ENCODE data around the gene SPACA6.
A peak's percentile ranks its signal among the peaks of the same experiment; 100 is the strongest.

The SPACA6 gene

DNA sequence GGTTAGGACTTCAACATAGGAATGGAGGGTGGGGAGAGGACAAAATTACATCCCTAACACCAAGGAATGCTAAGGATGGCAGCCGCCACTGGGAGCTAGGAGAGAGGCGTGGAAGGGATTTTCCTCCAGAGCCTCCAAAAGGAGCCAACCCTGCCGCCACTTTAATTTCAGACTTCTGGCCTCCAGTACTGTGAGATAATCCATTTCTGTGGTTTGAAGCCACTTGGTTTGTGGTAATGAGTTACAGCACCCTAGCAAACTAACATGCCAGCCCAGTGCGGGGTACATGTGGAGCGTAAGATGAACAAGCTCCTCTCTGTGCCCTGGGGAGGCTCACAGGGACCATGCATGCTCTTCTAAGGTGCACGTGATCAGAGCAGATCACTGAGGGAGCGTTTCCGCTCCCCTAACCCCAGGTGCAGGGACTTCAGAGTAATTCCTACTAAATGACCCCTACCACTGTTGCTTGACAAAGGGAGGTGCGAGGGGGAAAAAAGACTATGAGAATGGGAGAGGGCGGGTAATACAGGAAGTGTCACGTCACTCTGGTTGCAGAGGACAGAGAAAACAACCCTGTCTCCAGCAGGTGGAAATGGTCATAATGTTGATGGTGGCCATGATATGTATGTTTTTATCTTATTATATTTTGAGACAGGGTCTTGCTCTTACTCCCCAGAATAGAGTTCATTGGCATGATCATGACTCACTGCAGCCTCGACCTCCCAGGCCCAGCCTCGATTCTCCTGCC is 46.5 kb downstream of the SPACA6 start:
- Histone ChIP-seq H2BK120ac (ENCODE audit: low read depth, low read length) (no peak overlapping the region), H4K91ac (ENCODE audit: low read length) (no peak overlapping the region), H3K4ac (ENCODE audit: low read depth in 1 of 2, low read length in 2 of 2) (no peak overlapping the region), H3K23ac (ENCODE audit: low read length in 2 of 2) (no peak overlapping the region), H3K27ac (ENCODE audit: low read length, poor library complexity, severe bottlenecking) (no peak overlapping the region), H3K79me1 (replicated peaks; ENCODE audit: low read length, poor library complexity, severe bottlenecking) (no peaks in the 10 kb centered on the region), H3K4me3 (ENCODE audit: insufficient read depth in 1 of 2, low read depth in 1 of 2, low read length in 2 of 2) (no peak overlapping the region), H3K4me2 (ENCODE audit: low read length, poor library complexity, severe bottlenecking) (no peak overlapping the region), H3K18ac (ENCODE audit: low read depth in 1 of 2, low read length in 2 of 2) (no peak overlapping the region), H3K36me3 (ENCODE audit: control insufficient read depth in 1 of 2, insufficient read depth in 2 of 2, low read depth in 1 of 2, low read length in 2 of 2) (no peaks in the 10 kb centered on the region), H3K9me3 (ENCODE audit: control insufficient read depth, low read length) (no peaks in the 10 kb centered on the region), H3K9ac (ENCODE audit: low read length) (no peak overlapping the region), H3K14ac (ENCODE audit: low read length in 2 of 2) (no peak overlapping the region), H2AFZ (ENCODE audit: low read depth, low read length) (no peak overlapping the region), H3K27me3 (ENCODE audit: control insufficient read depth in 1 of 2, insufficient read depth in 1 of 2, low read length in 2 of 2) (no peaks in the 10 kb centered on the region), H4K8ac (ENCODE audit: low read length) (no peak overlapping the region), H2BK15ac (ENCODE audit: low read depth, poor library complexity, severe bottlenecking) (no peak overlapping the region), H2BK12ac (ENCODE audit: low read length in 2 of 2) (no peak overlapping the region), H2AK5ac (ENCODE audit: low read length, severe bottlenecking) (no peak overlapping the region), H3K4me1 (ENCODE audit: control insufficient read depth, insufficient read depth, low read depth, low read length) (no peaks in the 10 kb centered on the region), H2BK5ac (ENCODE audit: low read depth, low read length, poor library complexity, severe bottlenecking) (no peak overlapping the region)
- DNase-seq: no peak
- WGBS: 76% methylated on average over 9 of the region's 13 CpGs

DNA sequence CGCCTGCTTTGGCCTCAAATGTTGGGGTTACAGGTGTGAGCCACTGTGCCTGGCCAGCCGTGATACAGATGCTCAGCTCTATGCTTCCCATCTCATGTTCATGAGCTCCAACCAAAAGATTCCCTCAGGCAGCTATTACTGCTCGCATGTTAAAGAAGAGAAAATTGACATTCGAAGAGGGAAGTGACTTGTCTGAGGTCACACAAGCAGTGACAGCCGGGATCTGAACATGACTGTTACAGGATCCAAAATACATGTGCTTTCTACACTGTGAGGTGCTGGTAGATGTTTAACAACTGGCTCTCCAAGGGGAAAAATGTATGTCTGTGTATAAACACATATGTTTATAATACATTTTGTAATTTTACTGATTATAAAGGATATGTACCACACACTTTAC is 47.2 kb downstream of the SPACA6 start:
- no peak overlapping the region for H3K4me3 ChIP-seq (ENCODE audit: insufficient read depth in 1 of 2, low read depth in 1 of 2, low read length in 2 of 2)
- H3K27me3 ChIP-seq (ENCODE audit: control insufficient read depth in 1 of 2, insufficient read depth in 1 of 2, low read length in 2 of 2): no peaks in the 10 kb centered on the region
- no peaks in the 10 kb centered on the region for H3K36me3 ChIP-seq (ENCODE audit: control insufficient read depth in 1 of 2, insufficient read depth in 2 of 2, low read depth in 1 of 2, low read length in 2 of 2)
- H4K8ac ChIP-seq (ENCODE audit: low read length): no peak overlapping the region
- no peaks in the 10 kb centered on the region for H3K79me1 ChIP-seq (replicated peaks; ENCODE audit: low read length, poor library complexity, severe bottlenecking)
- no peak overlapping the region for H2BK15ac ChIP-seq (ENCODE audit: low read depth, poor library complexity, severe bottlenecking)
- H3K4ac ChIP-seq (ENCODE audit: low read depth in 1 of 2, low read length in 2 of 2): no peak overlapping the region
- WGBS: 81% methylated on average over 4 of the region's 5 CpGs
- H4K91ac ChIP-seq (ENCODE audit: low read length): no peak overlapping the region
- H3K9ac ChIP-seq (ENCODE audit: low read length): no peak overlapping the region
- no peak overlapping the region for H2AFZ ChIP-seq (ENCODE audit: low read depth, low read length)
- no peak for DNase-seq
- H2BK120ac ChIP-seq (ENCODE audit: low read depth, low read length): no peak overlapping the region
- no peak overlapping the region for H3K18ac ChIP-seq (ENCODE audit: low read depth in 1 of 2, low read length in 2 of 2)
- H2BK5ac ChIP-seq (ENCODE audit: low read depth, low read length, poor library complexity, severe bottlenecking): no peak overlapping the region
- no peaks in the 10 kb centered on the region for H3K9me3 ChIP-seq (ENCODE audit: control insufficient read depth, low read length)
- H3K27ac ChIP-seq (ENCODE audit: low read length, poor library complexity, severe bottlenecking): no peak overlapping the region
- no peak overlapping the region for H2AK5ac ChIP-seq (ENCODE audit: low read length, severe bottlenecking)
- no peak overlapping the region for H3K14ac ChIP-seq (ENCODE audit: low read length in 2 of 2)
- H2BK12ac ChIP-seq (ENCODE audit: low read length in 2 of 2): no peak overlapping the region
- H3K4me1 ChIP-seq (ENCODE audit: control insufficient read depth, insufficient read depth, low read depth, low read length): no peaks in the 10 kb centered on the region
- H3K4me2 ChIP-seq (ENCODE audit: low read length, poor library complexity, severe bottlenecking): no peak overlapping the region
- H3K23ac ChIP-seq (ENCODE audit: low read length in 2 of 2): no peak overlapping the region

DNA sequence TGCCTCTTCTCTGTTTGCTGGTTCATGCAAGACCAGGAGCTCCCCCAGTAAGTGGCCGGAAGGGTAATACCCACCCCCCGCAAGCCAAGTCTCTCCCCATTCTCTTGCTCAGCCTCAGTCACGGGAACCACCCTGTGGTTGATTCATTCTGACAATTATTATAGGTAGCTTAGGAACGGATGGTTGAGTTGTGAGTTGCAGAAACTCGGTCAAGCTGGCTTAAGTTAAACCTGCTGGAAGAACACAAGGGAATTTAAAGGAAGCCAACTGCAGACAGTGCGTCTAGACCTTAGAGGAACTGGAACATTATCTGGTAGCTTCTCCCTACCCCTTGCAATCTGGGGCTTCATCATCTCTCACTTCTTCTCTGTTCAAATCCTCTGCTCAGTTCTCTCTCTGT is 49.7 kb downstream of the SPACA6 start:
- H3K14ac ChIP-seq (ENCODE audit: low read length in 2 of 2): no peak overlapping the region
- WGBS: 59% methylated on average over 3 of the region's 6 CpGs
- H3K23ac ChIP-seq (ENCODE audit: low read length in 2 of 2): no peak overlapping the region
- no peaks in the 10 kb centered on the region for H3K36me3 ChIP-seq (ENCODE audit: control insufficient read depth in 1 of 2, insufficient read depth in 2 of 2, low read depth in 1 of 2, low read length in 2 of 2)
- peak overlapping the region; percentile 72 for H3K9ac ChIP-seq (ENCODE audit: low read length)
- H3K18ac ChIP-seq (ENCODE audit: low read depth in 1 of 2, low read length in 2 of 2): no peak overlapping the region
- H2BK5ac ChIP-seq (ENCODE audit: low read depth, low read length, poor library complexity, severe bottlenecking): no peak overlapping the region
- no peaks in the 10 kb centered on the region for H3K4me1 ChIP-seq (ENCODE audit: control insufficient read depth, insufficient read depth, low read depth, low read length)
- no peaks in the 10 kb centered on the region for H3K79me1 ChIP-seq (replicated peaks; ENCODE audit: low read length, poor library complexity, severe bottlenecking)
- H2AK5ac ChIP-seq (ENCODE audit: low read length, severe bottlenecking): no peak overlapping the region
- no peak overlapping the region for H3K27ac ChIP-seq (ENCODE audit: low read length, poor library complexity, severe bottlenecking)
- H3K4me2 ChIP-seq (ENCODE audit: low read length, poor library complexity, severe bottlenecking): no peak overlapping the region
- no peaks in the 10 kb centered on the region for H3K27me3 ChIP-seq (ENCODE audit: control insufficient read depth in 1 of 2, insufficient read depth in 1 of 2, low read length in 2 of 2)
- no peaks in the 10 kb centered on the region for H3K9me3 ChIP-seq (ENCODE audit: control insufficient read depth, low read length)
- H4K8ac ChIP-seq (ENCODE audit: low read length): no peak overlapping the region
- H2AFZ ChIP-seq (ENCODE audit: low read depth, low read length): no peak overlapping the region
- H2BK12ac ChIP-seq (ENCODE audit: low read length in 2 of 2): no peak overlapping the region
- H3K4me3 ChIP-seq (ENCODE audit: insufficient read depth in 1 of 2, low read depth in 1 of 2, low read length in 2 of 2): no peak overlapping the region
- no peak for DNase-seq
- no peak overlapping the region for H4K91ac ChIP-seq (ENCODE audit: low read length)
- H2BK15ac ChIP-seq (ENCODE audit: low read depth, poor library complexity, severe bottlenecking): no peak overlapping the region
- no peak overlapping the region for H2BK120ac ChIP-seq (ENCODE audit: low read depth, low read length)
- no peak overlapping the region for H3K4ac ChIP-seq (ENCODE audit: low read depth in 1 of 2, low read length in 2 of 2)

DNA sequence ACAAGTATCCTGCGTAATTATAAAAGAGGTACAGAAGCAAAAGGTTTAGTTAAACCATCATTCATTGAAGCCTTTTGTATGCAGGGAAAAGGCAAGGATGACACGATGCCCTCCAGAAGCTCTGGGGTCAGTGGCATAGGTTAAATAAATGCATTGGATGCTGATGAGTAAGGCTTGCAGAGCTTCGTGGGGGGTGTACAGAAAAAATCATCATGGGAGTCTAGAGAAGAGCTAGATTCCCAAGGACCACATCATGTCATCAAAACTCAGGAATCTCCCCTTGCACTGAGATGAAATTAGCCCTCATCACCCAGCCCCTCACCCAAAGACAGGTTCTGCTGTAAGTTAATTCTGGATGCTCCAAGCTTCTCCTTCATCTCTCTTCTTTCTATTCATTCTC is 50.3 kb downstream of the SPACA6 start:
- Histone ChIP-seq H3K23ac (ENCODE audit: low read length in 2 of 2) (no peak overlapping the region), H3K4me2 (ENCODE audit: low read length, poor library complexity, severe bottlenecking) (no peak overlapping the region)
- WGBS: 75% methylated on average over 3 of the region's 3 CpGs

More for the DNA sequence above, 50.3 kb downstream of the SPACA6 start:
- no peak overlapping the region for H3K4me3 ChIP-seq (ENCODE audit: insufficient read depth in 1 of 2, low read depth in 1 of 2, low read length in 2 of 2)
- H3K14ac ChIP-seq (ENCODE audit: low read length in 2 of 2): no peak overlapping the region
- no peaks in the 10 kb centered on the region for H3K27me3 ChIP-seq (ENCODE audit: control insufficient read depth in 1 of 2, insufficient read depth in 1 of 2, low read length in 2 of 2)
- H3K4me1 ChIP-seq (ENCODE audit: control insufficient read depth, insufficient read depth, low read depth, low read length): no peaks in the 10 kb centered on the region
- H4K8ac ChIP-seq (ENCODE audit: low read length): no peak overlapping the region
- no peak overlapping the region for H2AFZ ChIP-seq (ENCODE audit: low read depth, low read length)
- H4K91ac ChIP-seq (ENCODE audit: low read length): no peak overlapping the region
- no peak overlapping the region for H3K4ac ChIP-seq (ENCODE audit: low read depth in 1 of 2, low read length in 2 of 2)
- H2BK5ac ChIP-seq (ENCODE audit: low read depth, low read length, poor library complexity, severe bottlenecking): no peak overlapping the region
- no peaks in the 10 kb centered on the region for H3K36me3 ChIP-seq (ENCODE audit: control insufficient read depth in 1 of 2, insufficient read depth in 2 of 2, low read depth in 1 of 2, low read length in 2 of 2)
- H2BK120ac ChIP-seq (ENCODE audit: low read depth, low read length): no peak overlapping the region
- no peak overlapping the region for H2AK5ac ChIP-seq (ENCODE audit: low read length, severe bottlenecking)
- H3K18ac ChIP-seq (ENCODE audit: low read depth in 1 of 2, low read length in 2 of 2): no peak overlapping the region
- no peak for DNase-seq
- no peaks in the 10 kb centered on the region for H3K79me1 ChIP-seq (replicated peaks; ENCODE audit: low read length, poor library complexity, severe bottlenecking)
- no peak overlapping the region for H2BK15ac ChIP-seq (ENCODE audit: low read depth, poor library complexity, severe bottlenecking)
- peak overlapping the region; percentile 12 for H3K9ac ChIP-seq (ENCODE audit: low read length)
- H2BK12ac ChIP-seq (ENCODE audit: low read length in 2 of 2): no peak overlapping the region
- H3K27ac ChIP-seq (ENCODE audit: low read length, poor library complexity, severe bottlenecking): no peak overlapping the region
- no peaks in the 10 kb centered on the region for H3K9me3 ChIP-seq (ENCODE audit: control insufficient read depth, low read length)
